GM12878 (cell line): Measurements from ENCODE around the gene KIAA0319L. TPM values are rescaled to one million over a fixed set of nuclear protein-coding genes. Genes with fewer than 3 reads are reported as not detected.

ENCODE experiments used
- ATAC-seq: fragments of 200-7000 bp; cut with Tn5 transposase; 3 replicates; pipeline ENCODE4 v1.9.1; 2020; ENCODE audit warnings: mild to moderate bottlenecking, moderate library complexity
- BruUV-seq: library from RNA; stranded (reverse); fragments of 400-500 nt; replicated peaks from 2 replicates; lab custom pipeline; 2021; lab: Mats Ljungman, UMichigan
- CTCF ChIA-PET: fragments of 300-600 bp; sonication (Branson Sonifier 250); formaldehyde crosslinking; extraction: SDS; loops from one replicate; lab custom pipeline; 2021; ENCODE audit warnings: inconsistent platforms; lab: Yijun Ruan, JAX
- POLR2A ChIA-PET: fragments of 350-600 bp; formaldehyde crosslinking; extraction: SDS; loops from one replicate; lab custom pipeline; 2021; ENCODE audit warnings: inconsistent platforms; lab: Charles Lee
- RAD21 ChIA-PET: fragments of 300-600 bp; sonication (Branson Sonifier 250); formaldehyde crosslinking; loops from one replicate; lab custom pipeline; 2023; ENCODE audit warnings: antibody characterized with exemption; ENCODE audit not compliant: unreplicated experiment; lab: Charles Lee
- SMC1A ChIA-PET: fragments of 300-600 bp; sonication (Branson Sonifier 250); formaldehyde crosslinking; loops from one replicate; lab custom pipeline; 2023; ENCODE audit not compliant: unreplicated experiment, uncharacterized antibody; lab: Charles Lee
- DNase-seq: peaks from one replicate; pipeline ENCODE4 v3.0.0-alpha.2; 2011; ENCODE audit warnings: low read depth, low spot score
- FAIRE-seq: peaks from 3 replicates; lab custom pipeline; 2011; peaks lifted over from hg19 to GRCh38; lab: Jason Lieb, UNC
- H2AFZ ChIP-seq: 2 replicates; pipeline ENCODE4 v1.6.0; 2011; ENCODE audit warnings: low read depth, low read length, control low read depth; ENCODE audit not compliant: control insufficient read depth
- H3K27ac ChIP-seq: 2 replicates; pipeline ENCODE4 v1.5.1; 2011; ENCODE audit warnings: control low read depth; ENCODE audit not compliant: control insufficient read depth, insufficient read depth
- H3K27me3 ChIP-seq, 2 experiments: replicated peaks in 1 of 2; 2 replicates each; pipeline versions ENCODE4 v1.6.0 to v1.6.1; 2011; ENCODE audit warnings: low read length in 1 of 2; ENCODE audit not compliant: control insufficient read depth in 2 of 2, insufficient read depth in 2 of 2
- H3K36me3 ChIP-seq, 2 experiments: 2 replicates each; pipeline ENCODE4 v1.5.1; 2011; ENCODE audit warnings: low read length in 1 of 2; ENCODE audit not compliant: control insufficient read depth in 2 of 2, insufficient read depth in 2 of 2
- H3K4me1 ChIP-seq: 2 replicates; pipeline ENCODE4 v1.6.1; 2011; ENCODE audit warnings: mild to moderate bottlenecking, low read length, moderate library complexity, mixed read lengths; ENCODE audit not compliant: control insufficient read depth, insufficient read depth
- H3K4me2 ChIP-seq: 2 replicates; pipeline ENCODE4 v1.6.0; 2011; ENCODE audit warnings: control low read depth; ENCODE audit not compliant: control insufficient read depth, insufficient read depth
- H3K4me3 ChIP-seq: fragments of 200-600 bp; sonication (generic); 2 replicates; pipeline ENCODE4 v1.5.1; 2016
- H3K79me2 ChIP-seq: 2 replicates; pipeline ENCODE4 v1.6.0; 2011; ENCODE audit warnings: low read length; ENCODE audit not compliant: control insufficient read depth, insufficient read depth
- H3K9ac ChIP-seq: 2 replicates; pipeline ENCODE4 v1.8.0; 2011; ENCODE audit warnings: low read length, control low read depth, mixed read lengths; ENCODE audit not compliant: control insufficient read depth, insufficient read depth
- H3K9me3 ChIP-seq: replicated peaks from 3 replicates; pipeline ENCODE4 v1.5.1; 2011; ENCODE audit warnings: mild to moderate bottlenecking, low read length; ENCODE audit not compliant: control insufficient read depth, insufficient read depth
- H4K20me1 ChIP-seq: 2 replicates; pipeline ENCODE4 v1.6.0; 2011; ENCODE audit not compliant: control insufficient read depth, insufficient read depth
- EZH2 ChIP-seq: IDR thresholded peaks from 2 replicates; pipeline ENCODE4 v1.6.1; 2012; ENCODE audit warnings: low read depth, mild to moderate bottlenecking, control low read depth, inconsistent platforms, low read length, borderline replicate concordance; ENCODE audit not compliant: control insufficient read depth
- FOXM1 ChIP-seq: IDR thresholded peaks from 2 replicates; pipeline ENCODE4 v1.6.1; 2012; ENCODE audit warnings: low read depth, mild to moderate bottlenecking, inconsistent platforms, low read length, moderate library complexity
- SMARCA5 ChIP-seq: fragments of 450-650 bp; IDR thresholded peaks from 2 replicates; pipeline ENCODE4 v1.6.1; 2017; ENCODE audit warnings: mild to moderate bottlenecking
- SPI1 ChIP-seq: IDR thresholded peaks from 2 replicates; pipeline ENCODE4 v1.6.1; 2011; ENCODE audit warnings: low read depth, mild to moderate bottlenecking, low read length, moderate library complexity, borderline replicate concordance; ENCODE audit not compliant: insufficient read depth
- ZBTB4 ChIP-seq: fragments of 450-650 bp; formaldehyde crosslinking; IDR thresholded peaks from 2 replicates; pipeline ENCODE4 v1.4.0; 2022; ENCODE audit warnings: mild to moderate bottlenecking, moderate library complexity
- WGBS: methylation state at CpG from one replicate; pipeline ENCODE4 v1.1.6; 2016; ENCODE audit warnings: low lambda C conversion rate; ENCODE audit not compliant: insufficient replicate concordance, insufficient coverage; ENCODE audit errors: missing lambda C conversion rate; 5-methylcytosine and 5-hydroxymethylcytosine counted together
- in situ Hi-C: fragments of 300-500 bp; cut with MboI; formaldehyde crosslinking; loops from 9 replicates; pipeline ENCODE4 v1.14.3; 2018; ENCODE audit warnings: mixed read lengths
- intact Hi-C: fragments of 100-400 bp; cut with micrococcal nuclease; formaldehyde crosslinking; loops from one replicate; pipeline ENCODE4 v1.14.2; 2022; ENCODE audit not compliant: unreplicated experiment
- polyA plus RNA-seq, 11 experiments: library from polyadenylated mRNA; depleted of rRNA in 4 of 11; unstranded in 6 of 11; stranded (reverse) in 5 of 11; fragments of >200 nt; fragmentation: Nextera tagmentation in 4 of 11; fragmentation: Illumina TruSeq in 1 of 11; extraction: Ambion mirVana in 4 of 11; extraction: Trizol in 1 of 11; gene quantifications; 1 replicate in 1 of 11; 2 replicates in 10 of 11; pipeline versions ENCODE4 v1.2.1 to v1.2.3, GENCODE V29; 2011 to 2016; ENCODE audit warnings: inconsistent platforms in 2 of 11, missing spikeins in 2 of 11, low read depth in 1 of 11
- total RNA-seq, 4 experiments: library from RNA; depleted of rRNA in 3 of 4; stranded (reverse); fragments of >200 nt in 3 of 4; fragmentation: Illumina TruSeq in 1 of 4; extraction: Trizol in 1 of 4; gene quantifications; 2 replicates each; pipeline versions ENCODE4 v1.2.1 to v1.2.3, GENCODE V29; 2013 to 2021

Gene KIAA0319L
- total and polyA plus RNA-seq, 10 of the 15 experiments (the other 5 are each of a cell fraction or from before 2014, with no cell fraction given): 2.6 to 57.8 (median 25.4) TPM

- H3K27me3 ChIP-seq: peaks cover 0 to 2% of the 10 kb centered on the region in 2 experiments; a peak in 1 of 4 replicates
- H3K27ac ChIP-seq: no peak overlapping the region
- H4K20me1 ChIP-seq: no peaks in the 10 kb centered on the region
- ChIA-PET CTCF (interaction anchor here (1.0 to 7.1 kb wide), 6 partner anchors 117 to 206 kb away, joined by 3 to 104 read pairs (median 13); no protein-coding TSS in a partner anchor), RAD21 (interaction anchor here (0.8 to 2.6 kb wide), 3 partner anchors 119 to 156 kb away, joined by 3 to 7 read pairs (median 3); no protein-coding TSS in a partner anchor), SMC1A (interaction anchor here (1.2 to 1.9 kb wide), 3 partner anchors 145 to 208 kb away, joined by 3 to 6 read pairs (median 6); no protein-coding TSS in a partner anchor), POLR2A (interaction anchor here (1.4 kb wide), 1 partner anchor 146 kb away, joined by 3 read pairs; no protein-coding TSS in a partner anchor)
- H3K9me3 ChIP-seq: no peaks in the 10 kb centered on the region
- ATAC-seq: no peak
- H3K4me3 ChIP-seq: no peak overlapping the region
- intact Hi-C loops: loop anchor here (1.0 to 2.0 kb wide), 3 partner anchors 145 to 204 kb away; no protein-coding TSS in a partner anchor
- no peak for TF ChIP-seq SPI1
- TF ChIP-seq FOXM1: no peak
- TF ChIP-seq ZBTB4 (CRISPR knock-in tag): no peak
- TF ChIP-seq SMARCA5: no peak
- no peak for TF ChIP-seq EZH2
- H3K36me3 ChIP-seq: peaks cover 0 to 5% of the 10 kb centered on the region in 2 experiments; a peak in 1 of 4 replicates
- no peak overlapping the region for H2AFZ ChIP-seq
- H3K79me2 ChIP-seq: no peaks in the 10 kb centered on the region
- FAIRE-seq: no peak
- no TSS peak for BruUV-seq
- in situ Hi-C loops: loop anchor here (5.0 kb wide), 2 partner anchors 147 to 207 kb away; partner anchors contain the start of gene C1orf216
- no peak overlapping the region for H3K9ac ChIP-seq
- DNase-seq: no peak
- 0% methylated on average over 1 of the region's 1 CpG for WGBS
- no peak overlapping the region for H3K4me2 ChIP-seq
- no peaks in the 10 kb centered on the region for H3K4me1 ChIP-seq
Measured at GRCh38 chr1:35569936-35570335, 12.7 kb upstream of the KIAA0319L start.
